ENCODE results near the gene CEBPZ. TPM values are rescaled to one million over a fixed set of nuclear protein-coding genes. Genes with fewer than 3 reads are reported as not detected.

Gene CEBPZ
- total and polyA plus RNA-seq, 4 donors: 15.7 to 25.6 (median 19.9) TPM

GRCh38 chr2:37181726-37182684, 49.4 kb downstream of the CEBPZ start:
- no peak for DNase-seq (ENCODE audit: low spot score)
- 80% methylated on average over 17 of the region's 17 CpGs for WGBS
- no peaks in the 10 kb centered on the region for H3K36me3 ChIP-seq (ENCODE audit: control insufficient read depth in 4 of 4, insufficient read depth in 3 of 4, low read depth in 1 of 4, low read length in 3 of 4)
- TF ChIP-seq MAX (IDR thresholded peaks at IDR 0.05) (no peak), SP1 (IDR thresholded peaks at IDR 0.05) (no peak), CTCF (IDR thresholded peaks at IDR 0.05; ENCODE audit: low read depth, low read length, missing input control) (no peak), FOXA1 (IDR thresholded peaks at IDR 0.05) (no peak), HNF4G (IDR thresholded peaks at IDR 0.05) (no peak), REST (IDR thresholded peaks at IDR 0.05) (no peak), TAF1 (conservative IDR thresholded peaks at IDR 0.05) (no peak), GABPA (IDR thresholded peaks at IDR 0.05 in 1 of 2, conservative IDR thresholded peaks at IDR 0.05 in 1 of 2) (no peak), YY1 (IDR thresholded peaks at IDR 0.05) (no peak), RAD21 (IDR thresholded peaks at IDR 0.05) (no peak), NR2F2 (IDR thresholded peaks at IDR 0.05) (no peak), FOXA2 (IDR thresholded peaks at IDR 0.05) (no peak), EGR1 (IDR thresholded peaks at IDR 0.05; ENCODE audit: low read depth in 2 of 2) (no peak), JUND (IDR thresholded peaks at IDR 0.05) (no peak), RXRA (IDR thresholded peaks at IDR 0.05) (no peak)
- TF ChIP-seq, protein P1, sequence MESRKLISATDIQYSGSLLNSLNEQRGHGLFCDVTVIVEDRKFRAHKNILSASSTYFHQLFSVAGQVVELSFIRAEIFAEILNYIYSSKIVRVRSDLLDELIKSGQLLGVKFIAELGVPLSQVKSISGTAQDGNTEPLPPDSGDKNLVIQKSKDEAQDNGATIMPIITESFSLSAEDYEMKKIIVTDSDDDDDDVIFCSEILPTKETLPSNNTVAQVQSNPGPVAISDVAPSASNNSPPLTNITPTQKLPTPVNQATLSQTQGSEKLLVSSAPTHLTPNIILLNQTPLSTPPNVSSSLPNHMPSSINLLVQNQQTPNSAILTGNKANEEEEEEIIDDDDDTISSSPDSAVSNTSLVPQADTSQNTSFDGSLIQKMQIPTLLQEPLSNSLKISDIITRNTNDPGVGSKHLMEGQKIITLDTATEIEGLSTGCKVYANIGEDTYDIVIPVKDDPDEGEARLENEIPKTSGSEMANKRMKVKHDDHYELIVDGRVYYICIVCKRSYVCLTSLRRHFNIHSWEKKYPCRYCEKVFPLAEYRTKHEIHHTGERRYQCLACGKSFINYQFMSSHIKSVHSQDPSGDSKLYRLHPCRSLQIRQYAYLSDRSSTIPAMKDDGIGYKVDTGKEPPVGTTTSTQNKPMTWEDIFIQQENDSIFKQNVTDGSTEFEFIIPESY (IDR thresholded peaks at IDR 0.05): no peak
- TF ChIP-seq, protein P2, sequence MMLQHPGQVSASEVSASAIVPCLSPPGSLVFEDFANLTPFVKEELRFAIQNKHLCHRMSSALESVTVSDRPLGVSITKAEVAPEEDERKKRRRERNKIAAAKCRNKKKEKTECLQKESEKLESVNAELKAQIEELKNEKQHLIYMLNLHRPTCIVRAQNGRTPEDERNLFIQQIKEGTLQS (IDR thresholded peaks at IDR 0.05): no peak
- no peaks in the 10 kb centered on the region for H3K9me3 ChIP-seq (ENCODE audit: control insufficient read depth in 4 of 4, low read length in 3 of 4)
- H3K4me1 ChIP-seq (ENCODE audit: control insufficient read depth in 4 of 4, insufficient read depth in 4 of 4, low read length in 3 of 4): no peaks in the 10 kb centered on the region
- H3K27ac ChIP-seq (ENCODE audit: low read depth in 1 of 2, low read length in 2 of 2): no peak overlapping the region
- no peaks in the 10 kb centered on the region for H3K27me3 ChIP-seq (ENCODE audit: control insufficient read depth in 4 of 4, insufficient read depth in 4 of 4, low read length in 3 of 4)
- H3K4me3 ChIP-seq (ENCODE audit: low read depth in 1 of 3, low read length in 3 of 3): no peak overlapping the region
- no peak overlapping the region for H3K9ac ChIP-seq (ENCODE audit: low read depth in 1 of 2, low read length in 2 of 2)

Data from liver (tissue), 9 donors.